WERI-Rb-1 (cell line): ENCODE results near the gene B4GALT7.

ENCODE experiments used
- DNase-seq: peaks from one replicate; pipeline ENCODE4 v3.0.0-alpha.2; 2020
- H3K27ac ChIP-seq: fragments of 250-450 bp; sonication (Bioruptor Pico); 2 replicates; pipeline ENCODE4 v1.5.1; 2020; ENCODE audit warnings: mild to moderate bottlenecking, moderate library complexity
- H3K27me3 ChIP-seq: fragments of 250-450 bp; sonication (Bioruptor Pico); 2 replicates; pipeline ENCODE4 v1.5.1; 2021; ENCODE audit warnings: mild to moderate bottlenecking, low read depth, moderate library complexity; ENCODE audit not compliant: insufficient read depth, severe bottlenecking
- H3K36me3 ChIP-seq: fragments of 250-450 bp; sonication (Bioruptor Pico); 2 replicates; pipeline ENCODE4 v1.5.1; 2020; ENCODE audit warnings: mild to moderate bottlenecking, moderate library complexity
- H3K4me3 ChIP-seq: 2 replicates; pipeline ENCODE4 v1.5.1; 2011; ENCODE audit warnings: low read depth, mild to moderate bottlenecking, control low read depth, low read length
- H3K9me3 ChIP-seq: fragments of 250-450 bp; sonication (Bioruptor Pico); 2 replicates; pipeline ENCODE4 v1.5.1; 2021; ENCODE audit warnings: mild to moderate bottlenecking, moderate library complexity; ENCODE audit not compliant: severe bottlenecking
- CTCF ChIP-seq: IDR thresholded peaks from 2 replicates; pipeline ENCODE4 v1.5.1; 2011; ENCODE audit warnings: low read depth, mild to moderate bottlenecking, control low read depth, inconsistent platforms, low read length

Gene B4GALT7

GRCh38 chr5:177591690-177592009 lies 8.3 kb upstream of the B4GALT7 start:
- peak overlapping the region; percentile 73 for H3K4me3 ChIP-seq

DNA sequence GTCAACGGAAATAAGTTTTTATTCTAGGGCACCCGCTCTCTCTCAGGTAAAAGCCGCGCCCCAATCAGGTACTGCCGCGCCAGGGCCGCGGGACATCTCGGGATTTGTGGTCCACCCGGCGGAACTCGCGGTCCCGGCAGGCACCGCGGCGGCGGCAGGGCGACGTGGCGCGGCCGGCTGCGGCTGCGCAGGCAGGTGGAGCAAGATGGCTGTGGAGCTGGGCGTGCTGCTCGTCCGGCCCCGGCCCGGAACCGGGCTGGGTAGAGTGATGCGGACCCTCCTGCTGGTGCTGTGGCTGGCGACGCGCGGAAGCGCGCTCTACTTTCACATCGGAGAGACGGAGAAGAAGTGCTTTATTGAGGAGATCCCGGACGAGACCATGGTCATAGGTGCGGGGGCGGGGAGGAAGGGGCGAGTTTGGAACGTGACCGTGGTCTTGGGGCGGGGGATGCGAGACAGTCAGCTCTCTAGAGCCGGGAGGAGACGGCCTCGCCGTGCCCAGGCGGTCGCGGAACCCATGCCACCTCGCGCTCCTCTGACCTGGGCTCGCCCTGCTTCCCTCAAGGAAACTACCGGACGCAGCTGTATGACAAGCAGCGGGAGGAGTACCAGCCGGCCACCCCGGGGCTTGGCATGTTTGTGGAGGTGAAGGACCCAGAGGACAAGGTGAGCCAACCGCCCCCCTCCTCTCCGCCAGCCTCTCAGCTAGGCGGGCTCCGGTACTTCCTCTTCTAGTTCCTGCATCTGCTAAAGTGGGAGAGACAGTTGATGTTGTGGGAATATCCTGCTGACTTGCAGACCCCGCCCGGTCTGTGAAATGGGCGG lies 7.7 kb upstream of the B4GALT7 start, which contains the start of gene TMED9:
TMED9 (plus strand) TSS at position 194 of the 825 bp plus-strand sequence; CDS start at position 206, 12 bp downstream.
- H3K27ac ChIP-seq: peak within 1 kb of the TSS; percentile 69
- peaks cover 17% of the 10 kb centered on the region for H3K36me3 ChIP-seq
- H3K9me3 ChIP-seq: no peaks in the 10 kb centered on the region
- TF ChIP-seq CTCF: no peak
- peak; percentile 71 for DNase-seq
- H3K4me3 ChIP-seq: peak within 1 kb of the TSS; percentile 73
- H3K27me3 ChIP-seq: no peaks in the 10 kb centered on the region

More at GRCh38 chr5:177591690-177592009, 8.3 kb upstream of the B4GALT7 start:
- H3K36me3 ChIP-seq: peaks cover 17% of the 10 kb centered on the region
- no peaks in the 10 kb centered on the region for H3K27me3 ChIP-seq
- no peak for DNase-seq
- H3K9me3 ChIP-seq: no peaks in the 10 kb centered on the region
- no peak for TF ChIP-seq CTCF
- H3K27ac ChIP-seq: peak overlapping the region; percentile 69; the same call in 1 of the 2 replicates

- Histone ChIP-seq H3K9me3 (no peaks in the 10 kb centered on the region), H3K4me3 (peak overlapping the region; percentile 73), H3K36me3 (peaks cover 17% of the 10 kb centered on the region), H3K27me3 (no peaks in the 10 kb centered on the region), H3K27ac (no peak overlapping the region)
- no peak for DNase-seq
- no peak for TF ChIP-seq CTCF
Observed at GRCh38 chr5:177592905-177593304, 7.0 kb upstream of the B4GALT7 start.

DNA sequence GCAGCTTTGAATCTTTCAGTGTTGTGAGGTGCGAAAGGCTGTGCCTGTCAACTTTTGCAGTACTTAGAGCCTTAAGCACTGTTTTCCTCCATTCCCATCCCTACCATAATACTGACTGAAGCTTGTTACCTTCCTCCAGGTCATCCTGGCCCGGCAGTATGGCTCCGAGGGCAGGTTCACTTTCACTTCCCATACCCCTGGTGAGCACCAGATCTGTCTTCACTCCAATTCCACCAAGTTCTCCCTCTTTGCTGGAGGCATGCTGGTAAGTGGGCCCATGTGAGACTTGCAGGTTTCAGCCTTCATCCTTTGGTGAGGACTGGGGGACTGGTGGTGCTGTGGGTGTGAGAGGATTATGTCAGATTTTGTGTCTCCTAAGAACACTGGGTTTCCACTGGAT lies 6.4 kb upstream of the B4GALT7 start:
- H3K9me3 ChIP-seq: no peaks in the 10 kb centered on the region
- no peak for DNase-seq
- TF ChIP-seq CTCF: no peak
- H3K27ac ChIP-seq: no peak overlapping the region
- H3K36me3 ChIP-seq: peaks cover 17% of the 10 kb centered on the region
- no peaks in the 10 kb centered on the region for H3K27me3 ChIP-seq
- no peak overlapping the region for H3K4me3 ChIP-seq

- no peaks in the 10 kb centered on the region for H3K27me3 ChIP-seq
- no peak for TF ChIP-seq CTCF
- H3K4me3 ChIP-seq: no peak overlapping the region
- no peak for DNase-seq
- no peaks in the 10 kb centered on the region for H3K9me3 ChIP-seq
- peaks cover 17% of the 10 kb centered on the region for H3K36me3 ChIP-seq
- H3K27ac ChIP-seq: no peak overlapping the region
Observed at GRCh38 chr5:177594071-177594470, 5.9 kb upstream of the B4GALT7 start.
